ENCODE data around the gene FBXO42. TPM values are rescaled to one million over a fixed set of nuclear protein-coding genes. Genes with fewer than 3 reads are reported as not detected.

FBXO42 gene
- total and polyA plus RNA-seq, 2 of the 8 experiments (the other 6 are each of a cell fraction or from before 2014, with no cell fraction given): 15.1 to 17.0 TPM

GRCh38 chr1:16294219-16295212 lies 57.8 kb downstream of the FBXO42 start:
- Histone ChIP-seq H4K20me1 (replicated peaks in 1 of 2; ENCODE audit: control insufficient read depth in 1 of 2, insufficient read depth in 2 of 2, low read length in 2 of 2) (no peaks in the 10 kb centered on the region), H3K18ac (ENCODE audit: extremely low read depth, low read length) (no peak overlapping the region), H2BK20ac (ENCODE audit: low read length) (no peak overlapping the region), H4K5ac (ENCODE audit: insufficient read length, low read depth, low read length) (no peak overlapping the region), H2BK5ac (ENCODE audit: low read depth, low read length) (no peak overlapping the region), H3K14ac (ENCODE audit: insufficient read length) (no peak overlapping the region), H3K9ac (replicated peaks in 1 of 4; ENCODE audit: extremely low read depth in 1 of 4, low read depth in 3 of 4, low read length in 3 of 4) (no peak overlapping the region), H4K8ac (ENCODE audit: extremely low read depth, insufficient read depth, low read length) (no peak overlapping the region), H3K4me3 (ENCODE audit: extremely low read depth in 1 of 4, insufficient read depth in 2 of 4, low read depth in 3 of 4, low read length in 4 of 4) (no peak overlapping the region), H2BK15ac (ENCODE audit: low read length) (no peak overlapping the region), H3K27ac (ENCODE audit: low read depth, low read length) (no peak overlapping the region), H4K91ac (replicated peaks; ENCODE audit: insufficient read length, low read length) (no peak overlapping the region), H3K79me2 (ENCODE audit: control insufficient read depth in 1 of 2, insufficient read depth in 2 of 2, low read length in 2 of 2) (no peaks in the 10 kb centered on the region), H3K79me1 (ENCODE audit: low read depth, low read length) (no peaks in the 10 kb centered on the region; the same call in 1 of the 2 replicates), H3K56ac (replicated peaks; ENCODE audit: insufficient read length, low read depth, low read length) (no peak overlapping the region), H3K23ac (ENCODE audit: insufficient read length) (no peak overlapping the region), H3K27me3 (replicated peaks in 1 of 4; ENCODE audit: control insufficient read depth in 3 of 4, extremely low read depth in 1 of 4, insufficient read depth in 3 of 4, low read length in 3 of 4) (no peaks in the 10 kb centered on the region), H3K23me2 (ENCODE audit: low read depth, low read length) (no peaks in the 10 kb centered on the region), H2AFZ (ENCODE audit: low read length) (no peak overlapping the region), H2AK5ac (ENCODE audit: low read depth, low read length) (no peak overlapping the region), H3K9me3 (ENCODE audit: insufficient read depth in 2 of 2, low read depth in 1 of 2, low read length in 1 of 2) (no peaks in the 10 kb centered on the region; a peak in 1 of 4 replicates), H3K36me3 (ENCODE audit: control insufficient read depth in 2 of 4, insufficient read depth in 4 of 4, low read length in 3 of 4) (peaks cover 0 to 14% (median 6%) of the 10 kb centered on the region in 4 experiments; a peak in 3 of 8 replicates), H3K4me1 (replicated peaks in 1 of 4; ENCODE audit: control insufficient read depth in 3 of 4, insufficient read depth in 4 of 4, low read length in 3 of 4) (peaks cover 0 to 3% (median 0%) of the 10 kb centered on the region in 4 experiments; a peak in 1 of 7 replicates), H2BK12ac (ENCODE audit: low read depth, low read length) (no peak overlapping the region), H2BK120ac (replicated peaks; ENCODE audit: low read depth, low read length) (no peak overlapping the region), H3K4me2 (ENCODE audit: insufficient read depth in 1 of 2, low read depth in 2 of 2, low read length in 2 of 2) (no peak overlapping the region), H3K4ac (replicated peaks; ENCODE audit: insufficient read length, low read depth, low read length) (no peak overlapping the region)
- FAIRE-seq: no peak
- ChIA-PET POLR2A (ENCODE audit: partially characterized antibody) (interaction anchor here (0.7 kb wide), 1 partner anchor 674 kb away, joined by 5 read pairs; no protein-coding TSS in a partner anchor), CTCF (ENCODE audit: partially characterized antibody) (interaction anchor here (1.0 kb wide), 1 partner anchor 35 kb away, joined by 4 read pairs; no protein-coding TSS in a partner anchor)
- WGBS, 2 experiments (ENCODE audit: extremely low coverage in 1 of 2, insufficient coverage in 1 of 2, insufficient read length in 1 of 2, insufficient replicate concordance in 2 of 2, low coverage in 1 of 2, low lambda C conversion rate in 2 of 2, missing lambda C conversion rate in 1 of 2): 89% methylated on average over 3 of the region's 3 CpGs; no CpG with 5 or more reads in 1 of the 2 experiments
- no peak for DNase-seq (ENCODE audit: low read depth in 1 of 2, low spot score in 2 of 2)
- TF ChIP-seq, protein P1, sequence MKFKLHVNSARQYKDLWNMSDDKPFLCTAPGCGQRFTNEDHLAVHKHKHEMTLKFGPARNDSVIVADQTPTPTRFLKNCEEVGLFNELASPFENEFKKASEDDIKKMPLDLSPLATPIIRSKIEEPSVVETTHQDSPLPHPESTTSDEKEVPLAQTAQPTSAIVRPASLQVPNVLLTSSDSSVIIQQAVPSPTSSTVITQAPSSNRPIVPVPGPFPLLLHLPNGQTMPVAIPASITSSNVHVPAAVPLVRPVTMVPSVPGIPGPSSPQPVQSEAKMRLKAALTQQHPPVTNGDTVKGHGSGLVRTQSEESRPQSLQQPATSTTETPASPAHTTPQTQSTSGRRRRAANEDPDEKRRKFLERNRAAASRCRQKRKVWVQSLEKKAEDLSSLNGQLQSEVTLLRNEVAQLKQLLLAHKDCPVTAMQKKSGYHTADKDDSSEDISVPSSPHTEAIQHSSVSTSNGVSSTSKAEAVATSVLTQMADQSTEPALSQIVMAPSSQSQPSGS (IDR thresholded peaks at IDR 0.05; ENCODE audit: low read length): no peak
- TF ChIP-seq POLR2AphosphoS5 (IDR thresholded peaks at IDR 0.05; ENCODE audit: low read depth, low read length) (no peak), KDM5A (IDR thresholded peaks at IDR 0.05; ENCODE audit: low read length) (no peak), SIN3A (conservative IDR thresholded peaks at IDR 0.05 in 1 of 2, IDR thresholded peaks at IDR 0.05 in 1 of 2; ENCODE audit: low read depth in 1 of 2, low read length in 2 of 2) (no peak), SP2 (IDR thresholded peaks at IDR 0.05; ENCODE audit: low read length) (no peak), NRF1 (IDR thresholded peaks at IDR 0.05; ENCODE audit: low read depth, low read length) (no peak), HDAC6 (IDR thresholded peaks at IDR 0.05; ENCODE audit: low read depth, low read length) (no peak), POLR2A (IDR thresholded peaks at IDR 0.05; ENCODE audit: control extremely low read depth in 1 of 2, low read depth in 2 of 2, low read length in 2 of 2) (no peak)
- TF ChIP-seq, protein P2, sequence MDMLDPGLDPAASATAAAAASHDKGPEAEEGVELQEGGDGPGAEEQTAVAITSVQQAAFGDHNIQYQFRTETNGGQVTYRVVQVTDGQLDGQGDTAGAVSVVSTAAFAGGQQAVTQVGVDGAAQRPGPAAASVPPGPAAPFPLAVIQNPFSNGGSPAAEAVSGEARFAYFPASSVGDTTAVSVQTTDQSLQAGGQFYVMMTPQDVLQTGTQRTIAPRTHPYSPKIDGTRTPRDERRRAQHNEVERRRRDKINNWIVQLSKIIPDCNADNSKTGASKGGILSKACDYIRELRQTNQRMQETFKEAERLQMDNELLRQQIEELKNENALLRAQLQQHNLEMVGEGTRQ (IDR thresholded peaks at IDR 0.05; ENCODE audit: low read length): no peak
